Esophagus squamous epithelium (tissue), 4 donors: Measurements from ENCODE around the gene KLHL5.

Experiments used
- CTCF ChIP-seq, 6 experiments: fragments of 450-650 bp in 4 of 6; fragments of 200-600 bp in 2 of 6; sonication (generic) in 2 of 6; IDR thresholded peaks; one replicate each; pipeline ENCODE4 v1.5.1; 2016 to 2019; ENCODE audit warnings: antibody characterized with exemption in 6 of 6, mild to moderate bottlenecking in 4 of 6, moderate library complexity in 4 of 6
- POLR2A ChIP-seq, 4 donors: fragments of 450-650 bp; IDR thresholded peaks; one replicate each; pipeline ENCODE4 v1.6.1; 2017; ENCODE audit warnings: antibody characterized with exemption in 4 of 4, mild to moderate bottlenecking in 4 of 4, moderate library complexity in 3 of 4

GRCh38 chr4:39154009-39154408 is 92.0 kb downstream of the KLHL5 start:
- TF ChIP-seq CTCF (IDR thresholded peaks at IDR 0.05) (no peak), POLR2A (IDR thresholded peaks at IDR 0.05) (no peak)
